ENCODE measurements around the gene MRPL55. TPM values are rescaled to one million over a fixed set of nuclear protein-coding genes. Genes with fewer than 3 reads are reported as not detected.

The MRPL55 gene
- total and polyA plus RNA-seq, 2 of the 13 experiments (the other 11 are each of a cell fraction or from before 2014, with no cell fraction given), result 58.6 to 92.9 TPM

- no peak for TF ChIP-seq MXD3 (CRISPR knock-in tag; IDR thresholded peaks at IDR 0.05)
- no peak; the same call in 1 of the 2 replicates for TF ChIP-seq ETV5 (CRISPR knock-in tag; IDR thresholded peaks at IDR 0.05; ENCODE audit: borderline replicate concordance)
- no peak for TF ChIP-seq SP140L (CRISPR knock-in tag; IDR thresholded peaks at IDR 0.05; ENCODE audit: borderline replicate concordance)
- no peak for TF ChIP-seq SYNCRIP (IDR thresholded peaks at IDR 0.05; ENCODE audit: insufficient read depth, low read depth, low read length)
- no peak for TF ChIP-seq ZNF552 (CRISPR knock-in tag; IDR thresholded peaks at IDR 0.05; ENCODE audit: borderline replicate concordance)
- TF ChIP-seq HDAC1 (CRISPR knock-in tag; IDR thresholded peaks at IDR 0.05), result no peak; the same call in 1 of the 2 replicates
- TF ChIP-seq KDM6A (CRISPR knock-in tag; IDR thresholded peaks at IDR 0.05; ENCODE audit: low read depth), result no peak
- TF ChIP-seq PLRG1 (conservative IDR thresholded peaks at IDR 0.05), result no peak
- no peak for TF ChIP-seq ZNF878 (CRISPR knock-in tag; IDR thresholded peaks at IDR 0.05)
- TF ChIP-seq ZNF17 (CRISPR knock-in tag; IDR thresholded peaks at IDR 0.05), result no peak
- TF ChIP-seq ZNF431 (CRISPR knock-in tag; IDR thresholded peaks at IDR 0.05; ENCODE audit: borderline replicate concordance, low read depth), result no peak
- peak; percentile 49; the same call in 1 of the 2 replicates for TF ChIP-seq FOXC1 (CRISPR knock-in tag; IDR thresholded peaks at IDR 0.05; ENCODE audit: borderline replicate concordance)
- TF ChIP-seq ESRRA (CRISPR knock-in tag; IDR thresholded peaks at IDR 0.05; ENCODE audit: low read depth), result no peak
- TF ChIP-seq FOSL2 (CRISPR knock-in tag; IDR thresholded peaks at IDR 0.05), result no peak
- TF ChIP-seq ZNF382 (CRISPR knock-in tag; IDR thresholded peaks at IDR 0.05; ENCODE audit: borderline replicate concordance), result no peak
- TF ChIP-seq RBM22 (optimal IDR thresholded peaks at IDR 0.05; ENCODE audit: low read length), result no peak
- TF ChIP-seq FOXO1 (CRISPR knock-in tag; IDR thresholded peaks at IDR 0.05), result no peak
- no peak for TF ChIP-seq RNF219 (CRISPR knock-in tag; IDR thresholded peaks at IDR 0.05)
- TF ChIP-seq ZBTB26 (CRISPR knock-in tag; IDR thresholded peaks at IDR 0.05; ENCODE audit: borderline replicate concordance), result no peak
- no peak for TF ChIP-seq TFDP1 (CRISPR knock-in tag; IDR thresholded peaks at IDR 0.05; ENCODE audit: borderline replicate concordance)
- TF ChIP-seq ZNF280B (CRISPR knock-in tag; IDR thresholded peaks at IDR 0.05; ENCODE audit: borderline replicate concordance), result no peak; the same call in 1 of the 2 replicates
These were observed 25.9 kb downstream of the MRPL55 start (continued) for GRCh38 chr1:228082918-228083870.

All from HepG2 (cell line).